Liver (tissue), 9 donors: ENCODE data around the gene ANKRD34C. TPM values are rescaled to one million over a fixed set of nuclear protein-coding genes. Genes with fewer than 3 reads are reported as not detected.

Source experiments
- DNase-seq: peaks from one replicate; pipeline ENCODE4 v3.0.0-alpha.2; 2017; ENCODE audit warnings: low spot score
- H3K27ac ChIP-seq, 2 donors: one replicate each; pipeline ENCODE4 v1.7.0; 2013; ENCODE audit warnings: inconsistent platforms in 2 of 2, low read length in 2 of 2, control low read depth in 1 of 2, low read depth in 1 of 2, mild to moderate bottlenecking in 1 of 2
- H3K27me3 ChIP-seq, 4 donors: one replicate each; pipeline versions ENCODE4 v1.6.1 to v1.7.0; 2013; ENCODE audit warnings: low read length in 3 of 4, inconsistent platforms in 1 of 4, mild to moderate bottlenecking in 1 of 4, moderate library complexity in 1 of 4; ENCODE audit not compliant: control insufficient read depth in 4 of 4, insufficient read depth in 4 of 4
- H3K36me3 ChIP-seq, 4 donors: one replicate each; pipeline versions ENCODE4 v1.6.1 to v1.7.0; 2013; ENCODE audit warnings: low read length in 3 of 4, mild to moderate bottlenecking in 3 of 4, low read depth in 1 of 4, moderate library complexity in 1 of 4; ENCODE audit not compliant: control insufficient read depth in 4 of 4, insufficient read depth in 3 of 4
- H3K4me1 ChIP-seq, 4 donors: one replicate each; pipeline versions ENCODE4 v1.6.1 to v1.7.0; 2013; ENCODE audit warnings: low read length in 3 of 4, mild to moderate bottlenecking in 3 of 4, moderate library complexity in 1 of 4; ENCODE audit not compliant: control insufficient read depth in 4 of 4, insufficient read depth in 4 of 4
- H3K4me3 ChIP-seq, 3 donors: one replicate each; pipeline versions ENCODE4 v1.6.1 to v1.7.0; 2013; ENCODE audit warnings: low read length in 3 of 3, control low read depth in 1 of 3, low read depth in 1 of 3, mild to moderate bottlenecking in 1 of 3
- H3K9ac ChIP-seq, 2 donors: one replicate each; pipeline ENCODE4 v1.7.0; 2013; ENCODE audit warnings: low read length in 2 of 2, mild to moderate bottlenecking in 2 of 2, moderate library complexity in 2 of 2, control low read depth in 1 of 2, low read depth in 1 of 2
- H3K9me3 ChIP-seq, 4 donors: one replicate each; pipeline versions ENCODE4 v1.6.1 to v1.7.0; 2013; ENCODE audit warnings: low read length in 3 of 4; ENCODE audit not compliant: control insufficient read depth in 4 of 4
- EGR1 ChIP-seq, 2 donors: IDR thresholded peaks; 2 replicates each; pipeline ENCODE4 v1.6.1; 2016 to 2018; ENCODE audit warnings: antibody characterized with exemption in 2 of 2, low read depth in 2 of 2
- FOXA1 ChIP-seq: IDR thresholded peaks from 2 replicates; pipeline ENCODE4 v1.6.1; 2016; ENCODE audit warnings: antibody characterized with exemption
- FOXA2 ChIP-seq: IDR thresholded peaks from 2 replicates; pipeline ENCODE4 v1.6.1; 2016; ENCODE audit warnings: antibody characterized with exemption
- GABPA ChIP-seq, 2 donors: IDR thresholded peaks in 1 of 2; conservative IDR thresholded peaks in 1 of 2; 2 replicates each; pipeline ENCODE4 v1.6.1; 2016; ENCODE audit warnings: antibody characterized with exemption in 2 of 2, mild to moderate bottlenecking in 1 of 2, moderate library complexity in 1 of 2
- HNF4A ChIP-seq, 2 donors: conservative IDR thresholded peaks; 2 replicates each; pipeline ENCODE4 v1.6.1; 2016; ENCODE audit warnings: antibody characterized with exemption in 2 of 2, mild to moderate bottlenecking in 2 of 2
- HNF4G ChIP-seq: IDR thresholded peaks from 2 replicates; pipeline ENCODE4 v1.6.1; 2016; ENCODE audit warnings: antibody characterized with exemption
- JUND ChIP-seq, 2 donors: IDR thresholded peaks; 2 replicates each; pipeline ENCODE4 v1.6.1; 2016; ENCODE audit warnings: antibody characterized with exemption in 2 of 2
- NR2F2 ChIP-seq: IDR thresholded peaks from 2 replicates; pipeline ENCODE4 v1.6.1; 2016; ENCODE audit warnings: antibody characterized with exemption
- RAD21 ChIP-seq, 2 donors: IDR thresholded peaks; 2 replicates each; pipeline ENCODE4 v1.6.1; 2016; ENCODE audit warnings: antibody characterized with exemption in 2 of 2, mild to moderate bottlenecking in 2 of 2
- RXRA ChIP-seq, 2 donors: IDR thresholded peaks; 2 replicates each; pipeline ENCODE4 v1.6.1; 2017 to 2018; ENCODE audit warnings: antibody characterized with exemption in 2 of 2, mild to moderate bottlenecking in 1 of 2
- SP1 ChIP-seq: IDR thresholded peaks from 2 replicates; pipeline ENCODE4 v1.6.1; 2018; ENCODE audit warnings: antibody characterized with exemption, mild to moderate bottlenecking
- TAF1 ChIP-seq: conservative IDR thresholded peaks from 2 replicates; pipeline ENCODE4 v1.6.1; 2016; ENCODE audit warnings: antibody characterized with exemption, mild to moderate bottlenecking
- YY1 ChIP-seq: IDR thresholded peaks from 2 replicates; pipeline ENCODE4 v1.6.1; 2016; ENCODE audit warnings: antibody characterized with exemption, mild to moderate bottlenecking
- ZBTB33 ChIP-seq: IDR thresholded peaks from 2 replicates; pipeline ENCODE4 v1.6.1; 2016; ENCODE audit warnings: antibody characterized with exemption
- WGBS: extraction: QIAGEN DNeasy Blood & Tissue Kit; methylation state at CpG from one replicate; pipeline ENCODE4 v1.1.7; 2013; 5-methylcytosine and 5-hydroxymethylcytosine counted together
- polyA plus RNA-seq, 2 donors: library from polyadenylated mRNA; stranded (reverse) in 1 of 2; unstranded in 1 of 2; fragments of 200-250 nt in 1 of 2; fragments of >200 nt in 1 of 2; fragmentation: Nextera tagmentation in 1 of 2; extraction: Ambion mirVana in 1 of 2; gene quantifications; one replicate each; pipeline versions ENCODE4 v1.2.1 to v1.2.3, GENCODE V29; 2013 to 2015
- total RNA-seq, 2 donors: library from RNA; depleted of rRNA; stranded (reverse); fragments of >200 nt; gene quantifications; one replicate each; pipeline ENCODE4 v1.2.3, GENCODE V29; 2014
- TF ChIP-seq, protein P1 (sequence below): fragments of 150-350 bp; IDR thresholded peaks from 2 replicates; pipeline ENCODE4 v1.5.1; 2017; ENCODE audit warnings: improper control_type of control experiment, low read depth, low read length; ENCODE audit not compliant: missing input control
- TF ChIP-seq, protein P2 (sequence below): IDR thresholded peaks from 2 replicates; pipeline ENCODE4 v1.6.1; 2016; ENCODE audit warnings: antibody characterized with exemption
- TF ChIP-seq, protein P3 (sequence below): IDR thresholded peaks from 2 replicates; pipeline ENCODE4 v1.6.1; 2016; ENCODE audit warnings: antibody characterized with exemption, mild to moderate bottlenecking
- TF ChIP-seq, protein P4 (sequence below): IDR thresholded peaks from 2 replicates; pipeline ENCODE4 v1.6.1; 2016; ENCODE audit warnings: antibody characterized with exemption
- donor health status: healthy.
- donor health status: healthy.
- donor health status: healthy.
- donor health status: healthy.
- donor health status: healthy.

Gene ANKRD34C
- total and polyA plus RNA-seq, 4 donors, result under 0.01 TPM; not detected in 3

DNA sequence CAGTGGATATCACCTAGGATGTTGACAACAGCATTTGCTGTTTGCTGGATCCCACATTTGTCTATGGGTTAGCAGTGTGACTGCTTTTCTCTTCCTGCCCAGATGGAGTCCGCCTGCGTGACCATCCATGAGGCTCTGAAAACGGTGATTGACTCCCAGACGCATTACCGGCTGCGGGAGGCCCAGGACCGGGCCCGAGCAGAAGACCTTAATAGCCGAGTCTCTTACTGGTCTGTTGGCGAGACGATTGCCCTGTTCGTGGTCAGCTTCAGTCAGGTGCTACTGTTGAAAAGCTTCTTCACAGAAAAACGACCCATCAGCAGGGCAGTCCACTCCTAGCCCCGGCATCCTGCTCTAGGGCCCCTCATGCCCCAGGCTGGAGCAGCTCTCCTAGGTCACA lies 39.4 kb downstream of the ANKRD34C start:
- Histone ChIP-seq H3K27ac (no peak overlapping the region), H3K27me3 (no peaks in the 10 kb centered on the region), H3K9me3 (peaks cover 0 to 3% (median 0%) of the 10 kb centered on the region in 4 donors), H3K9ac (no peak overlapping the region), H3K36me3 (peaks cover 0 to 6% (median 1%) of the 10 kb centered on the region in 4 donors), H3K4me1 (no peaks in the 10 kb centered on the region), H3K4me3 (no peak overlapping the region)
- no peak for DNase-seq
- WGBS, result 92% methylated on average over 14 of the region's 14 CpGs
- TF ChIP-seq NR2F2 (no peak), FOXA2 (no peak), SP1 (no peak), RXRA (IDR thresholded peaks at IDR 0.05) (no peak), EGR1 (IDR thresholded peaks at IDR 0.05; ENCODE audit: low read depth in 2 of 2) (no peak), HNF4G (no peak), RAD21 (IDR thresholded peaks at IDR 0.05) (no peak), YY1 (no peak), JUND (IDR thresholded peaks at IDR 0.05) (no peak), TAF1 (no peak), ZBTB33 (no peak), HNF4A (conservative IDR thresholded peaks at IDR 0.05) (no peak), FOXA1 (no peak), GABPA (IDR thresholded peaks at IDR 0.05 in 1 of 2, conservative IDR thresholded peaks at IDR 0.05 in 1 of 2) (no peak)
- TF ChIP-seq, protein P1, sequence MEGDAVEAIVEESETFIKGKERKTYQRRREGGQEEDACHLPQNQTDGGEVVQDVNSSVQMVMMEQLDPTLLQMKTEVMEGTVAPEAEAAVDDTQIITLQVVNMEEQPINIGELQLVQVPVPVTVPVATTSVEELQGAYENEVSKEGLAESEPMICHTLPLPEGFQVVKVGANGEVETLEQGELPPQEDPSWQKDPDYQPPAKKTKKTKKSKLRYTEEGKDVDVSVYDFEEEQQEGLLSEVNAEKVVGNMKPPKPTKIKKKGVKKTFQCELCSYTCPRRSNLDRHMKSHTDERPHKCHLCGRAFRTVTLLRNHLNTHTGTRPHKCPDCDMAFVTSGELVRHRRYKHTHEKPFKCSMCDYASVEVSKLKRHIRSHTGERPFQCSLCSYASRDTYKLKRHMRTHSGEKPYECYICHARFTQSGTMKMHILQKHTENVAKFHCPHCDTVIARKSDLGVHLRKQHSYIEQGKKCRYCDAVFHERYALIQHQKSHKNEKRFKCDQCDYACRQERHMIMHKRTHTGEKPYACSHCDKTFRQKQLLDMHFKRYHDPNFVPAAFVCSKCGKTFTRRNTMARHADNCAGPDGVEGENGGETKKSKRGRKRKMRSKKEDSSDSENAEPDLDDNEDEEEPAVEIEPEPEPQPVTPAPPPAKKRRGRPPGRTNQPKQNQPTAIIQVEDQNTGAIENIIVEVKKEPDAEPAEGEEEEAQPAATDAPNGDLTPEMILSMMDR, result no peak
- TF ChIP-seq, protein P2, sequence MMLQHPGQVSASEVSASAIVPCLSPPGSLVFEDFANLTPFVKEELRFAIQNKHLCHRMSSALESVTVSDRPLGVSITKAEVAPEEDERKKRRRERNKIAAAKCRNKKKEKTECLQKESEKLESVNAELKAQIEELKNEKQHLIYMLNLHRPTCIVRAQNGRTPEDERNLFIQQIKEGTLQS, result no peak
- TF ChIP-seq, protein P3, sequence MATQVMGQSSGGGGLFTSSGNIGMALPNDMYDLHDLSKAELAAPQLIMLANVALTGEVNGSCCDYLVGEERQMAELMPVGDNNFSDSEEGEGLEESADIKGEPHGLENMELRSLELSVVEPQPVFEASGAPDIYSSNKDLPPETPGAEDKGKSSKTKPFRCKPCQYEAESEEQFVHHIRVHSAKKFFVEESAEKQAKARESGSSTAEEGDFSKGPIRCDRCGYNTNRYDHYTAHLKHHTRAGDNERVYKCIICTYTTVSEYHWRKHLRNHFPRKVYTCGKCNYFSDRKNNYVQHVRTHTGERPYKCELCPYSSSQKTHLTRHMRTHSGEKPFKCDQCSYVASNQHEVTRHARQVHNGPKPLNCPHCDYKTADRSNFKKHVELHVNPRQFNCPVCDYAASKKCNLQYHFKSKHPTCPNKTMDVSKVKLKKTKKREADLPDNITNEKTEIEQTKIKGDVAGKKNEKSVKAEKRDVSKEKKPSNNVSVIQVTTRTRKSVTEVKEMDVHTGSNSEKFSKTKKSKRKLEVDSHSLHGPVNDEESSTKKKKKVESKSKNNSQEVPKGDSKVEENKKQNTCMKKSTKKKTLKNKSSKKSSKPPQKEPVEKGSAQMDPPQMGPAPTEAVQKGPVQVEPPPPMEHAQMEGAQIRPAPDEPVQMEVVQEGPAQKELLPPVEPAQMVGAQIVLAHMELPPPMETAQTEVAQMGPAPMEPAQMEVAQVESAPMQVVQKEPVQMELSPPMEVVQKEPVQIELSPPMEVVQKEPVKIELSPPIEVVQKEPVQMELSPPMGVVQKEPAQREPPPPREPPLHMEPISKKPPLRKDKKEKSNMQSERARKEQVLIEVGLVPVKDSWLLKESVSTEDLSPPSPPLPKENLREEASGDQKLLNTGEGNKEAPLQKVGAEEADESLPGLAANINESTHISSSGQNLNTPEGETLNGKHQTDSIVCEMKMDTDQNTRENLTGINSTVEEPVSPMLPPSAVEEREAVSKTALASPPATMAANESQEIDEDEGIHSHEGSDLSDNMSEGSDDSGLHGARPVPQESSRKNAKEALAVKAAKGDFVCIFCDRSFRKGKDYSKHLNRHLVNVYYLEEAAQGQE, result no peak
- TF ChIP-seq, protein P4, sequence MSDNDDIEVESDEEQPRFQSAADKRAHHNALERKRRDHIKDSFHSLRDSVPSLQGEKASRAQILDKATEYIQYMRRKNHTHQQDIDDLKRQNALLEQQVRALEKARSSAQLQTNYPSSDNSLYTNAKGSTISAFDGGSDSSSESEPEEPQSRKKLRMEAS, result no peak
